Keratinocyte (primary cell): ENCODE measurements around the gene RMND5B.

Source experiments
- EZH2 ChIP-seq: IDR thresholded peaks from one replicate; pipeline ENCODE4 v1.6.1; 2012; ENCODE audit warnings: inconsistent platforms, mild to moderate bottlenecking, low read length, moderate library complexity
- TF ChIP-seq, protein P1 (sequence below), 3 experiments: IDR thresholded peaks in 1 of 3; conservative IDR thresholded peaks in 1 of 3; optimal IDR thresholded peaks in 1 of 3; 2 replicates in 2 of 3; 3 replicates in 1 of 3; pipeline versions ENCODE3 to v1.5.1; 2011; ENCODE audit warnings: low read length in 3 of 3, mild to moderate bottlenecking in 3 of 3, moderate library complexity in 2 of 3, control low read depth in 1 of 3, inconsistent platforms in 1 of 3; ENCODE audit not compliant: insufficient read depth in 2 of 3; ENCODE audit errors: extremely low read depth in 1 of 3

GRCh38 chr5:178177569-178177968 lies 46.8 kb downstream of the RMND5B start:
- no peak for TF ChIP-seq EZH2
- TF ChIP-seq, protein P1, sequence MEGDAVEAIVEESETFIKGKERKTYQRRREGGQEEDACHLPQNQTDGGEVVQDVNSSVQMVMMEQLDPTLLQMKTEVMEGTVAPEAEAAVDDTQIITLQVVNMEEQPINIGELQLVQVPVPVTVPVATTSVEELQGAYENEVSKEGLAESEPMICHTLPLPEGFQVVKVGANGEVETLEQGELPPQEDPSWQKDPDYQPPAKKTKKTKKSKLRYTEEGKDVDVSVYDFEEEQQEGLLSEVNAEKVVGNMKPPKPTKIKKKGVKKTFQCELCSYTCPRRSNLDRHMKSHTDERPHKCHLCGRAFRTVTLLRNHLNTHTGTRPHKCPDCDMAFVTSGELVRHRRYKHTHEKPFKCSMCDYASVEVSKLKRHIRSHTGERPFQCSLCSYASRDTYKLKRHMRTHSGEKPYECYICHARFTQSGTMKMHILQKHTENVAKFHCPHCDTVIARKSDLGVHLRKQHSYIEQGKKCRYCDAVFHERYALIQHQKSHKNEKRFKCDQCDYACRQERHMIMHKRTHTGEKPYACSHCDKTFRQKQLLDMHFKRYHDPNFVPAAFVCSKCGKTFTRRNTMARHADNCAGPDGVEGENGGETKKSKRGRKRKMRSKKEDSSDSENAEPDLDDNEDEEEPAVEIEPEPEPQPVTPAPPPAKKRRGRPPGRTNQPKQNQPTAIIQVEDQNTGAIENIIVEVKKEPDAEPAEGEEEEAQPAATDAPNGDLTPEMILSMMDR (optimal IDR thresholded peaks at IDR 0.05 in 1 of 3, IDR thresholded peaks at IDR 0.05 in 1 of 3, conservative IDR thresholded peaks at IDR 0.05 in 1 of 3; ENCODE audit: extremely low read depth in 1 of 3, insufficient read depth in 2 of 3, low read length in 3 of 3): no peak
